B cell (primary cell): Measurements from ENCODE around the gene HAUS3. TPM values are rescaled to one million over a fixed set of nuclear protein-coding genes. Genes with fewer than 3 reads are reported as not detected.

Experiments used
- ATAC-seq: fragments of 200-7000 bp; cut with Tn5 transposase; one replicate; pipeline ENCODE4 v1.10.0; 2021; ENCODE audit warnings: low read depth, mild to moderate bottlenecking, moderate number of reproducible peaks, moderate library complexity
- CTCF ChIA-PET: fragments of 350-600 bp; sonication (Branson Sonifier 250); formaldehyde crosslinking; loops from one replicate; lab custom pipeline; 2021; ENCODE audit warnings: antibody characterized with exemption, inconsistent platforms; lab: Charles Lee
- POLR2A ChIA-PET: fragments of 350-600 bp; sonication (Branson Sonifier 250); formaldehyde crosslinking; loops from one replicate; lab custom pipeline; 2021; ENCODE audit warnings: antibody characterized with exemption; lab: Charles Lee
- DNase-seq: peaks from one replicate; pipeline ENCODE4 v3.0.0; 2013
- H2AFZ ChIP-seq: 2 replicates; pipeline ENCODE4 v1.6.1; 2012; ENCODE audit warnings: mild to moderate bottlenecking, low read depth, low read length; ENCODE audit not compliant: insufficient read depth, poor library complexity, severe bottlenecking
- H3K27ac ChIP-seq, 2 donors: 1 replicate in 1 of 2; 2 replicates in 1 of 2; pipeline ENCODE4 v1.5.1; 2012 to 2013; ENCODE audit warnings: low read length in 2 of 2, mild to moderate bottlenecking in 2 of 2, moderate library complexity in 1 of 2
- H3K27me3 ChIP-seq, 4 experiments: fragments of 200-600 bp in 1 of 4; sonication (generic) in 1 of 4; replicated peaks in 1 of 4; 1 replicate in 2 of 4; 2 replicates in 2 of 4; pipeline versions ENCODE4 v1.6.1 to v1.7.0; 2013 to 2016; ENCODE audit warnings: low read length in 3 of 4, mild to moderate bottlenecking in 2 of 4, mixed read lengths in 1 of 4, moderate library complexity in 1 of 4; ENCODE audit not compliant: insufficient read depth in 4 of 4, control insufficient read depth in 3 of 4; ENCODE audit errors: control extremely low read depth in 1 of 4
- H3K36me3 ChIP-seq, 2 experiments: replicated peaks in 1 of 2; 1 replicate in 1 of 2; 2 replicates in 1 of 2; pipeline versions ENCODE4 v1.6.1 to v1.7.1; 2013; ENCODE audit warnings: low read length in 1 of 2; ENCODE audit not compliant: insufficient read depth in 2 of 2, control insufficient read depth in 1 of 2; ENCODE audit errors: control extremely low read depth in 1 of 2, extremely low read depth in 1 of 2
- H3K4me1 ChIP-seq, 2 donors: fragments of 200-600 bp in 1 of 2; sonication (generic) in 1 of 2; 1 replicate in 1 of 2; 2 replicates in 1 of 2; pipeline versions ENCODE4 v1.5.1 to v1.6.1; 2013 to 2017; ENCODE audit warnings: low read length in 2 of 2; ENCODE audit not compliant: control insufficient read depth in 2 of 2, insufficient read depth in 2 of 2
- H3K4me2 ChIP-seq: replicated peaks from 2 replicates; pipeline ENCODE3; 2012; ENCODE audit warnings: mild to moderate bottlenecking, low read depth, low read length; ENCODE audit not compliant: poor library complexity, severe bottlenecking
- H3K4me3 ChIP-seq, 5 experiments: fragments of 200-600 bp in 1 of 5; sonication (generic) in 1 of 5; 1 replicate in 3 of 5; 2 replicates in 2 of 5; pipeline versions ENCODE4 v1.5.1 to v1.7.0; 2011 to 2016; ENCODE audit warnings: low read length in 4 of 5, mild to moderate bottlenecking in 4 of 5, low read depth in 2 of 5, control low read depth in 1 of 5, moderate library complexity in 1 of 5; ENCODE audit not compliant: insufficient read depth in 1 of 5; ENCODE audit errors: control extremely low read depth in 1 of 5, extremely low read depth in 1 of 5
- H3K79me2 ChIP-seq: fragments of 200-600 bp; sonication (generic); one replicate; pipeline ENCODE4 v1.6.0; 2016; ENCODE audit warnings: low read length; ENCODE audit not compliant: control insufficient read depth, insufficient read depth
- H3K9ac ChIP-seq: fragments of 200-600 bp; sonication (generic); 2 replicates; pipeline ENCODE4 v1.6.1; 2017; ENCODE audit warnings: mild to moderate bottlenecking, low read length, moderate library complexity
- H3K9me3 ChIP-seq, 3 donors: one replicate each; pipeline versions ENCODE4 v1.6.1 to v1.7.1; 2013; ENCODE audit warnings: low read length in 2 of 3; ENCODE audit not compliant: control insufficient read depth in 2 of 3, insufficient read depth in 1 of 3; ENCODE audit errors: control extremely low read depth in 1 of 3
- H4K20me1 ChIP-seq: 2 replicates; pipeline ENCODE4 v1.6.0; 2012; ENCODE audit warnings: mild to moderate bottlenecking, low read length; ENCODE audit not compliant: insufficient read depth, control insufficient read depth, poor library complexity, severe bottlenecking
- H3K27ac Mint-ChIP-seq: one replicate; pipeline ENCODE4 v1.8.0; 2021; ENCODE audit warnings: mixed read lengths
- H3K27me3 Mint-ChIP-seq: one replicate; pipeline ENCODE4 v1.8.0; 2021; ENCODE audit warnings: mixed read lengths
- H3K4me1 Mint-ChIP-seq: one replicate; pipeline ENCODE4 v1.8.0; 2021; ENCODE audit warnings: mixed read lengths
- H3K4me3 Mint-ChIP-seq: one replicate; pipeline ENCODE4 v1.8.0; 2021; ENCODE audit warnings: mixed read lengths
- H3K9me3 Mint-ChIP-seq: one replicate; pipeline ENCODE4 v1.8.0; 2022; ENCODE audit warnings: mixed read lengths; ENCODE audit not compliant: insufficient read depth
- EZH2 ChIP-seq: IDR thresholded peaks from 2 replicates; pipeline ENCODE4 v1.6.1; 2012; ENCODE audit warnings: borderline replicate concordance, low read depth, mild to moderate bottlenecking, moderate library complexity, low read length; ENCODE audit not compliant: insufficient read depth, poor library complexity, severe bottlenecking
- WGBS: methylation state at CpG from one replicate; pipeline ENCODE4 v1.1.5; 2013; ENCODE audit warnings: missing lambda C conversion rate; ENCODE audit not compliant: insufficient coverage; 5-methylcytosine and 5-hydroxymethylcytosine counted together
- intact Hi-C: fragments of 100-400 bp; cut with micrococcal nuclease; formaldehyde crosslinking; loops from one replicate; pipeline ENCODE4 v1.10.0; 2022
- polyA plus RNA-seq: library from polyadenylated mRNA; depleted of rRNA; stranded (reverse); fragments of >200 nt; gene quantifications from 2 replicates; pipeline ENCODE4 v1.2.3, GENCODE V29; 2012
- total RNA-seq, 2 donors: library from RNA; stranded (reverse); fragments of 120-200 nt in 1 of 2; gene quantifications; 1 replicate in 1 of 2; 2 replicates in 1 of 2; pipeline versions ENCODE4 v1.2.3 to v1.2.4, GENCODE V29; 2013 to 2022
- TF ChIP-seq, protein P1 (sequence below): fragments of 200-600 bp; IDR thresholded peaks from one replicate; pipeline ENCODE4 v1.8.0; 2022; ENCODE audit warnings: antibody characterized with exemption, mild to moderate bottlenecking

Gene HAUS3
- total and polyA plus RNA-seq, 2 donors (not counting 1 experiment from before 2014, with no cell fraction given): 8.2 to 26.5 TPM

DNA sequence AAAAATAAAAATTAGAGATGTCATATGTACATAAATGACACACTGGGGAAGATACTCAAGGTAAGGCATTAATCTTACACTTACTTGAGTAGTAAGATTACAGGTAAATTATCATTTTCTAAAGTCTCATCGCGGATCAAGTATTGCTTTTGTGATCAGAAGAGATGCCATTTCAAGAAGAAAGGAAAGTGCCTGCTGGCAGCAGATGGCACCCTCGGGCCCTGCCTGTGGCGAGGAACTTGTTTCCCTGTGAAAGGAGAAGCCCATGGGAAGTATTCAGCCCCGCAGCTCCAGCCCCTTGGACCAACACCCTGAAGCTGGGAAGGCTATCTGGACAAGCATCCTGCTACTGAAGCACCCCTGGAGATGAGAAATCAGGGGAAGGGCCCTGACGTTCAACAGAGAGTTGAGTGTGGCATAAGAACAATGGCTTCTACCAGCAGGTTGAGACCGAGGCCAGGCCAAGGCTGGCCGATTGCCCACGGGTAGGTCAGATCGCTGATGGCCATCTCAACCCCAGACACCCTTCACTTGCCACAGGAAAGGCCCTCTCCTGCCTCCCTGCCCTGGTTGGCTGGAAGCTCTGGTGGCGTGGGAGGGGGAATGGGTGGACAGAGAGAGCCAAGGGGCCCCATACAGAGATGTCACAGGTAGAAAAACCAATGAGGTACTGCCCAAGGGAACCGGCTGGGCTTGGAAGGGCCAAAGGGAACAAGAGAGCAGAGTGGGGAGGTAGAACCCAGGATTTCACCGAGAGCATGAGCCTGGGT is 38.8 kb upstream of the HAUS3 start:
- intact Hi-C loops: loop anchor here (5.0 kb wide), 3 partner anchors 47 to 187 kb away; partner anchors contain the start of gene RNF4
- H4K20me1 ChIP-seq: no peaks in the 10 kb centered on the region
- no peaks in the 10 kb centered on the region for H3K9me3 ChIP-seq
- Mint-ChIP-seq H3K4me1 (peaks cover 33% of the 10 kb centered on the region), H3K27me3 (no peaks in the 10 kb centered on the region), H3K27ac (peak overlapping the region; percentile 99), H3K4me3 (peak overlapping the region; percentile 87), H3K9me3 (no peaks in the 10 kb centered on the region)
- ATAC-seq (no peak), DNase-seq (no peak)
- H3K4me3 ChIP-seq: no peak overlapping the region
- ChIA-PET POLR2A (interaction anchor here (0.8 to 2.2 kb wide), 3 partner anchors 19 to 126 kb away, joined by 3 to 10 read pairs (median 3); partner anchors contain the start of gene MXD4), CTCF (interaction anchor here (1.0 to 1.3 kb wide), 2 partner anchors 139 to 181 kb away, joined by 3 read pairs; partner anchors contain the start of gene CFAP99)
- no peak for TF ChIP-seq EZH2
- TF ChIP-seq, protein P1, sequence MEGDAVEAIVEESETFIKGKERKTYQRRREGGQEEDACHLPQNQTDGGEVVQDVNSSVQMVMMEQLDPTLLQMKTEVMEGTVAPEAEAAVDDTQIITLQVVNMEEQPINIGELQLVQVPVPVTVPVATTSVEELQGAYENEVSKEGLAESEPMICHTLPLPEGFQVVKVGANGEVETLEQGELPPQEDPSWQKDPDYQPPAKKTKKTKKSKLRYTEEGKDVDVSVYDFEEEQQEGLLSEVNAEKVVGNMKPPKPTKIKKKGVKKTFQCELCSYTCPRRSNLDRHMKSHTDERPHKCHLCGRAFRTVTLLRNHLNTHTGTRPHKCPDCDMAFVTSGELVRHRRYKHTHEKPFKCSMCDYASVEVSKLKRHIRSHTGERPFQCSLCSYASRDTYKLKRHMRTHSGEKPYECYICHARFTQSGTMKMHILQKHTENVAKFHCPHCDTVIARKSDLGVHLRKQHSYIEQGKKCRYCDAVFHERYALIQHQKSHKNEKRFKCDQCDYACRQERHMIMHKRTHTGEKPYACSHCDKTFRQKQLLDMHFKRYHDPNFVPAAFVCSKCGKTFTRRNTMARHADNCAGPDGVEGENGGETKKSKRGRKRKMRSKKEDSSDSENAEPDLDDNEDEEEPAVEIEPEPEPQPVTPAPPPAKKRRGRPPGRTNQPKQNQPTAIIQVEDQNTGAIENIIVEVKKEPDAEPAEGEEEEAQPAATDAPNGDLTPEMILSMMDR: no peak
- H3K27ac ChIP-seq: peak overlapping the region in 1 of 2 donors; percentile 83
- H3K4me1 ChIP-seq: peaks cover 18 to 21% of the 10 kb centered on the region in 2 donors
- H3K27me3 ChIP-seq: no peaks in the 10 kb centered on the region
- no peak overlapping the region for H2AFZ ChIP-seq
- H3K9ac ChIP-seq: peak overlapping the region; percentile 40
- H3K79me2 ChIP-seq: no peaks in the 10 kb centered on the region
- WGBS: 94% methylated on average over 11 of the region's 13 CpGs
- peak overlapping the region; percentile 64 for H3K4me2 ChIP-seq
- no peaks in the 10 kb centered on the region for H3K36me3 ChIP-seq

DNA sequence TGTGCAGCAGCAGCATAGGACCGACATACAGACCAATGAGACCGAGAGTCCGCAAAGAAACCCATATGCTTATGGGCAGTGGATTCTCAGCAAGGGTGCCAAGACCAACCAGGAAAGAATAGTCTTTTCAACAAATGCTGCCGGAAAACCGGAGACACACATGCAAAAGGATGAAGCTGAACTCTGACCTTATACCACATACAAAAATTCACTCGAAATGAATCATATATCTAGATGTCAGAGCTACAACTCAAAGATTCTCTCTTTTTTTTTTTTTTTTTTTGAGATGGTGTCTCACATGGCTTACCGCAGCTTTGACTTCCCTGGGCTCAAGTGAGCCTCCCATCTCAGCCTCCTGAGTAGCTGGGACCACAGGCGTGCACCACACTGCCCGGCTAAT is 36.0 kb upstream of the HAUS3 start:
- H3K27ac ChIP-seq: no peak overlapping the region
- H4K20me1 ChIP-seq: no peaks in the 10 kb centered on the region
- H3K4me3 ChIP-seq: no peak overlapping the region
- DNase-seq (no peak), ATAC-seq (no peak)
- Mint-ChIP-seq H3K4me1 (peaks cover 30% of the 10 kb centered on the region), H3K27ac (no peak overlapping the region), H3K27me3 (no peaks in the 10 kb centered on the region), H3K9me3 (no peaks in the 10 kb centered on the region), H3K4me3 (no peak overlapping the region)
- H3K79me2 ChIP-seq: no peaks in the 10 kb centered on the region
- H3K4me1 ChIP-seq: peaks cover 18 to 21% of the 10 kb centered on the region in 2 donors
- H3K9ac ChIP-seq: no peak overlapping the region
- no peak overlapping the region for H3K4me2 ChIP-seq
- 97% methylated on average over 8 of the region's 9 CpGs for WGBS
- no peaks in the 10 kb centered on the region for H3K36me3 ChIP-seq
- POLR2A ChIA-PET: no interaction called here
- H3K9me3 ChIP-seq: no peaks in the 10 kb centered on the region
- CTCF ChIA-PET: no interaction called here
- intact Hi-C loops: no loop called here
- no peaks in the 10 kb centered on the region for H3K27me3 ChIP-seq
- no peak overlapping the region for H2AFZ ChIP-seq
- TF ChIP-seq, protein P1: no peak
- no peak for TF ChIP-seq EZH2
